Keratinocyte (primary cell): ENCODE data around the gene AHCTF1. TPM values are rescaled to one million over a fixed set of nuclear protein-coding genes. Genes with fewer than 3 reads are reported as not detected.

Source experiments
- DNase-seq: peaks from one replicate; pipeline ENCODE4 v3.0.0-alpha.2; 2011; ENCODE audit warnings: low read depth, missing footprints, low spot score
- FAIRE-seq: peaks from 2 replicates; lab custom pipeline; 2011; peaks lifted over from hg19 to GRCh38; lab: Jason Lieb, UNC
- H2AFZ ChIP-seq: 2 replicates; pipeline ENCODE4 v1.6.0; 2012; ENCODE audit warnings: low read length, control low read depth, inconsistent platforms; ENCODE audit not compliant: control insufficient read depth
- H3K27ac ChIP-seq: 2 replicates; pipeline ENCODE4 v1.5.1; 2011; ENCODE audit warnings: low read length; ENCODE audit not compliant: control insufficient read depth, insufficient read depth
- H3K27me3 ChIP-seq: 3 replicates; pipeline ENCODE4 v1.6.0; 2011; ENCODE audit warnings: low read length; ENCODE audit not compliant: control insufficient read depth, insufficient read depth; ENCODE audit errors: extremely low read depth
- H3K36me3 ChIP-seq, 2 experiments: 2 replicates in 1 of 2; 3 replicates in 1 of 2; pipeline ENCODE4 v1.5.1; 2011; ENCODE audit warnings: low read length in 2 of 2, mild to moderate bottlenecking in 1 of 2; ENCODE audit not compliant: control insufficient read depth in 2 of 2, insufficient read depth in 2 of 2; ENCODE audit errors: extremely low read depth in 1 of 2
- H3K4me1 ChIP-seq: 3 replicates; pipeline ENCODE4 v1.5.1; 2011; ENCODE audit warnings: low read length; ENCODE audit not compliant: control insufficient read depth, insufficient read depth; ENCODE audit errors: extremely low read depth
- H3K4me2 ChIP-seq: 3 replicates; pipeline ENCODE4 v1.6.0; 2011; ENCODE audit warnings: low read depth, low read length; ENCODE audit not compliant: control insufficient read depth, insufficient read depth; ENCODE audit errors: extremely low read depth
- H3K4me3 ChIP-seq, 3 experiments: fragments of 200-600 bp in 1 of 3; sonication (generic) in 1 of 3; 2 replicates in 2 of 3; 3 replicates in 1 of 3; pipeline ENCODE4 v1.5.1; 2011 to 2016; ENCODE audit warnings: low read length in 3 of 3, mild to moderate bottlenecking in 3 of 3, control low read depth in 2 of 3, inconsistent platforms in 1 of 3, low read depth in 1 of 3, mixed read lengths in 1 of 3, mixed run types in 1 of 3, moderate library complexity in 1 of 3; ENCODE audit not compliant: control insufficient read depth in 2 of 3, insufficient read depth in 2 of 3; ENCODE audit errors: extremely low read depth in 1 of 3
- H3K79me2 ChIP-seq: 2 replicates; pipeline ENCODE4 v1.6.0; 2012; ENCODE audit warnings: low read length; ENCODE audit not compliant: control insufficient read depth, insufficient read depth
- H3K9ac ChIP-seq: 3 replicates; pipeline ENCODE4 v1.6.0; 2011; ENCODE audit warnings: low read length; ENCODE audit not compliant: control insufficient read depth, insufficient read depth; ENCODE audit errors: extremely low read depth
- H3K9me1 ChIP-seq: 3 replicates; pipeline ENCODE4 v1.6.0; 2011; ENCODE audit warnings: low read length; ENCODE audit not compliant: control insufficient read depth, insufficient read depth; ENCODE audit errors: extremely low read depth
- H3K9me3 ChIP-seq: 2 replicates; pipeline ENCODE4 v1.5.1; 2012; ENCODE audit warnings: low read depth, low read length; ENCODE audit not compliant: control insufficient read depth
- H4K20me1 ChIP-seq: 3 replicates; pipeline ENCODE4 v1.6.0; 2011; ENCODE audit warnings: low read length; ENCODE audit not compliant: control insufficient read depth, insufficient read depth; ENCODE audit errors: extremely low read depth
- EZH2 ChIP-seq: IDR thresholded peaks from one replicate; pipeline ENCODE4 v1.6.1; 2012; ENCODE audit warnings: inconsistent platforms, mild to moderate bottlenecking, low read length, moderate library complexity
- dilution Hi-C: fragments of 300-500 bp; cut with MboI; formaldehyde crosslinking; loops from one replicate; pipeline ENCODE4 v1.7.0; 2020; ENCODE audit warnings: low sequenced_read_pairs; ENCODE audit not compliant: extremely low pct_ligation_motif_present
- polyA plus RNA-seq, 5 experiments: library from polyadenylated mRNA; depleted of rRNA in 3 of 5; stranded (reverse) in 3 of 5; stranded (forward) in 1 of 5; unstranded in 1 of 5; fragments of >200 nt; gene quantifications; 1 replicate in 1 of 5; 2 replicates in 3 of 5; 3 replicates in 1 of 5; pipeline versions ENCODE4 v1.2.1 to v1.2.3, GENCODE V29; 2011 to 2012; ENCODE audit warnings: missing spikeins in 2 of 5, low read depth in 1 of 5, low replicate concordance in 1 of 5
- TF ChIP-seq, protein P1 (sequence below), 3 experiments: IDR thresholded peaks in 1 of 3; conservative IDR thresholded peaks in 1 of 3; optimal IDR thresholded peaks in 1 of 3; 2 replicates in 2 of 3; 3 replicates in 1 of 3; pipeline versions ENCODE3 to v1.5.1; 2011; ENCODE audit warnings: low read length in 3 of 3, mild to moderate bottlenecking in 3 of 3, moderate library complexity in 2 of 3, control low read depth in 1 of 3, inconsistent platforms in 1 of 3; ENCODE audit not compliant: insufficient read depth in 2 of 3; ENCODE audit errors: extremely low read depth in 1 of 3

Gene AHCTF1
- polyA plus RNA-seq, 1 donor (not counting 4 experiments of a cell fraction or from before 2014, with no cell fraction given), result 22.2 TPM

DNA sequence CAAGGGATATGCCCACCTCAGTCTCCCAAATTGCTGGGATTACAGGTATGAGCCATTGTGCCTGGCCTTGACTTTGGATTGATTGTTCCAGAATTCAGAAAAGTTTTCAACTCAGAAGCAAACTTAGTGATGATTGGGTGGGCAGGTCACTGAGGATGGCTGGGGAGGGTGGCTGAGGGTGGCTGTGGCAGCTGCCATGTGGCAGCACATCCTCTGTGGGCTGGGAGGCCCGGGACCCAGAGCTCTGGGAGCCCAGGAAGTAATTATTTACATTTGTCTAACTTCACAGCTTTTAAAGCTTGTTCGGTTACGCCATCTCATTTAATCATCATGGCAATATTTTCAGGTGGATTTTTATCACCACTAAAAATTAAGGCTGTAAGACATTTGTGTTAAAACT, 131.4 kb downstream of the AHCTF1 start:
- Histone ChIP-seq H3K27me3 (no peaks in the 10 kb centered on the region), H3K79me2 (no peaks in the 10 kb centered on the region), H3K27ac (no peak overlapping the region), H3K9me1 (no peaks in the 10 kb centered on the region), H3K4me1 (peaks cover 15% of the 10 kb centered on the region), H3K4me2 (no peak overlapping the region), H3K4me3 (no peak overlapping the region), H3K9me3 (no peaks in the 10 kb centered on the region), H3K9ac (no peak overlapping the region), H4K20me1 (no peaks in the 10 kb centered on the region), H3K36me3 (no peaks in the 10 kb centered on the region), H2AFZ (no peak overlapping the region)
- no peak for DNase-seq
- no peak for TF ChIP-seq EZH2
- TF ChIP-seq, protein P1, sequence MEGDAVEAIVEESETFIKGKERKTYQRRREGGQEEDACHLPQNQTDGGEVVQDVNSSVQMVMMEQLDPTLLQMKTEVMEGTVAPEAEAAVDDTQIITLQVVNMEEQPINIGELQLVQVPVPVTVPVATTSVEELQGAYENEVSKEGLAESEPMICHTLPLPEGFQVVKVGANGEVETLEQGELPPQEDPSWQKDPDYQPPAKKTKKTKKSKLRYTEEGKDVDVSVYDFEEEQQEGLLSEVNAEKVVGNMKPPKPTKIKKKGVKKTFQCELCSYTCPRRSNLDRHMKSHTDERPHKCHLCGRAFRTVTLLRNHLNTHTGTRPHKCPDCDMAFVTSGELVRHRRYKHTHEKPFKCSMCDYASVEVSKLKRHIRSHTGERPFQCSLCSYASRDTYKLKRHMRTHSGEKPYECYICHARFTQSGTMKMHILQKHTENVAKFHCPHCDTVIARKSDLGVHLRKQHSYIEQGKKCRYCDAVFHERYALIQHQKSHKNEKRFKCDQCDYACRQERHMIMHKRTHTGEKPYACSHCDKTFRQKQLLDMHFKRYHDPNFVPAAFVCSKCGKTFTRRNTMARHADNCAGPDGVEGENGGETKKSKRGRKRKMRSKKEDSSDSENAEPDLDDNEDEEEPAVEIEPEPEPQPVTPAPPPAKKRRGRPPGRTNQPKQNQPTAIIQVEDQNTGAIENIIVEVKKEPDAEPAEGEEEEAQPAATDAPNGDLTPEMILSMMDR (optimal IDR thresholded peaks at IDR 0.05 in 1 of 3, IDR thresholded peaks at IDR 0.05 in 1 of 3, conservative IDR thresholded peaks at IDR 0.05 in 1 of 3; ENCODE audit: extremely low read depth in 1 of 3, insufficient read depth in 2 of 3, low read length in 3 of 3), result no peak
- FAIRE-seq, result no peak
- dilution Hi-C loops, result no loop called here

DNA sequence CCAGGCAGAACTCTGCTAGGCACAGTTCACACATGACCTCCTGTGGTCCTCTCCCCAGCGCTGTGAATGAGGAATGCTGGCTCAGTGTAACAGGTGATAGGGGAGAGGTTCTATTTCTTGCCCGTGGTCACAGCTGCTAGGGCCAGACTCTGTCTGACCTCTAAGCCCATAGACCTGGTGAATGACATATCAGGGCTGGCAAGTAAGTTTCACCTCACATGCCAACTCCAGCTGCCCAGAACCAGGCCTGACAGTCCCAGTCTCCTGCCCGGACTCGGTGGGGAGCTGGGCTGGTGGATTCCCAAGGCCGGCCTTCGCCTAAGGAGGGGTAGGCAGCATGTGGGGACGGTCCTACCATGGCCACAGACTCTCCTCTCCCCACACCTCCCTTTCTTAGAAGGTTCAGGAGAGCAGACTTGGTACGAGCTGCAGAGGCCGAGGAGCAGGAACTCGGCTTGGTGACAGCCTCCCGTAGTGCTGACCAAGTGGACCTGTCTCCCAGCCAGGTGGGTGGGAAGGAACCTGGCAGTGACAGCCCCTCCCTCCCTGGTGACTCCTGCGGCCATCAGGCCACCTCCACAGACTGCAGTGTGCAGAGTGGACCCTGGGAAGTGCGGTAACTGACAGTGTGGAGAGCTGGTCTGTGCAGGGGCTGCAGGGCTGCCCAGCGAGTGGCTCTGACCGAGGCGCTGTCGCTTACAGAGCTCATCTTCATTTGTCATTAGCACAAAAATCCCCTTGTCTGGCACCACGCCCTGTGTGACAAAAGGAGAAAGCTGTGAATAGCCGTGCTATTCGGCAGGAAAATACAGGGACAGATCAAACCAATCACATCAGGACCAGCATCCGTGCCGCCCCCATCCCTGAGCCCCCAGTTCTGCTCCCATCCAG, 132.9 kb downstream of the AHCTF1 start:
- FAIRE-seq (no peak), DNase-seq (no peak)
- no peak overlapping the region for H3K4me2 ChIP-seq
- no peak overlapping the region for H3K27ac ChIP-seq
- H3K4me3 ChIP-seq, result no peak overlapping the region
- H4K20me1 ChIP-seq, result no peaks in the 10 kb centered on the region
- TF ChIP-seq, protein P1 (optimal IDR thresholded peaks at IDR 0.05 in 1 of 3, IDR thresholded peaks at IDR 0.05 in 1 of 3, conservative IDR thresholded peaks at IDR 0.05 in 1 of 3; ENCODE audit: extremely low read depth in 1 of 3, insufficient read depth in 2 of 3, low read length in 3 of 3), result no peak
- TF ChIP-seq EZH2, result no peak
- dilution Hi-C loops, result no loop called here
- H3K9me1 ChIP-seq, result no peaks in the 10 kb centered on the region
- H3K9me3 ChIP-seq, result no peaks in the 10 kb centered on the region
- no peaks in the 10 kb centered on the region for H3K27me3 ChIP-seq
- H2AFZ ChIP-seq, result no peak overlapping the region
- H3K9ac ChIP-seq, result no peak overlapping the region
- H3K36me3 ChIP-seq, result no peaks in the 10 kb centered on the region
- peaks cover 26% of the 10 kb centered on the region for H3K4me1 ChIP-seq
- H3K79me2 ChIP-seq, result no peaks in the 10 kb centered on the region
